Loucy (cell line): Measurements from ENCODE around the gene NPEPPS.
"Not testable (repeated sequence)": the region's sequence is repeated elsewhere in the genome, so short reads cannot be mapped to it uniquely, and the experiment has no call there.

ENCODE experiments used
- H2AFZ ChIP-seq: fragments of 200-600 bp; sonication (generic); 2 replicates; pipeline ENCODE4 v1.6.0; 2016; ENCODE audit warnings: antibody characterized with exemption, mild to moderate bottlenecking, low read length, moderate library complexity
- H3F3A ChIP-seq: fragments of 200-600 bp; 2 replicates; pipeline ENCODE4 v1.6.0; 2016; ENCODE audit warnings: antibody characterized with exemption, low read depth, mild to moderate bottlenecking
- H3K27me3 ChIP-seq: fragments of 200-600 bp; sonication (generic); 2 replicates; pipeline ENCODE4 v1.6.1; 2014; ENCODE audit warnings: low read length, mild to moderate bottlenecking; ENCODE audit not compliant: insufficient read depth, poor library complexity, severe bottlenecking
- H3K36me3 ChIP-seq: fragments of 200-600 bp; sonication (generic); 2 replicates; pipeline ENCODE4 v1.6.1; 2016; ENCODE audit warnings: low read length; ENCODE audit not compliant: insufficient read depth
- H3K4me1 ChIP-seq: fragments of 200-600 bp; sonication (generic); 2 replicates; pipeline ENCODE4 v1.5.1; 2014; ENCODE audit warnings: low read length, mild to moderate bottlenecking; ENCODE audit not compliant: insufficient read depth, poor library complexity, severe bottlenecking
- H3K4me2 ChIP-seq: fragments of 200-600 bp; sonication (generic); 2 replicates; pipeline ENCODE4 v1.6.0; 2014; ENCODE audit warnings: antibody characterized with exemption, low read length, low read depth, mild to moderate bottlenecking; ENCODE audit not compliant: poor library complexity, severe bottlenecking
- H3K4me3 ChIP-seq: fragments of 200-600 bp; sonication (generic); 2 replicates; pipeline ENCODE4 v1.5.1; 2014; ENCODE audit warnings: low read length, mild to moderate bottlenecking, mixed read lengths; ENCODE audit not compliant: poor library complexity, severe bottlenecking
- H3K79me2 ChIP-seq: fragments of 200-600 bp; sonication (generic); 2 replicates; pipeline ENCODE4 v1.6.1; 2014; ENCODE audit warnings: low read length; ENCODE audit not compliant: insufficient read depth
- H3K9ac ChIP-seq: fragments of 200-600 bp; sonication (generic); 2 replicates; pipeline ENCODE4 v1.6.0; 2014; ENCODE audit warnings: mild to moderate bottlenecking, low read depth, low read length, moderate library complexity; ENCODE audit not compliant: poor library complexity, severe bottlenecking
- H3K9me2 ChIP-seq: fragments of 200-600 bp; sonication (generic); replicated peaks from 2 replicates; pipeline ENCODE4 v1.6.1; 2016; ENCODE audit warnings: low read depth, low read length, mixed read lengths
- H3K9me3 ChIP-seq: fragments of 200-600 bp; sonication (generic); 2 replicates; pipeline ENCODE4 v1.6.1; 2014; ENCODE audit warnings: mild to moderate bottlenecking, antibody characterized with exemption, low read length, low read depth; ENCODE audit not compliant: insufficient read depth
- H4K20me1 ChIP-seq: fragments of 200-600 bp; sonication (generic); 2 replicates; pipeline ENCODE4 v1.6.0; 2014; ENCODE audit warnings: antibody characterized with exemption, low read length, mild to moderate bottlenecking; ENCODE audit not compliant: insufficient read depth, poor library complexity, severe bottlenecking

The NPEPPS gene

DNA sequence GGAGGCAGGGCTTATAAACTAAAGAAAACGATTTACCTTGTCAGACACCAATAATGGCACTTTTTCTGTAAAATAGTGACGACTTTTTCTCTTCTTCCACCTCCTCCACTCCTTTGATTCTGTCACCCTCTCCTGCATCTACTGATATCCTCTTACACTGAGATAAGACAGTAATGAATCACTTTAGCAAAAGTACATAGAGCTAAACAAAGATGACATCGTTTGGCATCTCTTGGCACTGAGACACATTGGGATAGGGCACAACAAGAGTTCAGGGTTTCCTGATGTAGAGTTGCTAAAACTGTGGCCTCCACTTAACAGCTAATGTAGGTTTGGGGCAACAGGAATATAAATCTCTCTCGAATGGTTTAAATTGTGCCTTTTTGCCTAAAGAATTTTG is 10.6 kb upstream of the NPEPPS start:
- H3K4me2 ChIP-seq, H3K27me3 ChIP-seq, H3K36me3 ChIP-seq, H3F3A ChIP-seq, H3K79me2 ChIP-seq, H3K9me3 ChIP-seq, H2AFZ ChIP-seq, H3K4me1 ChIP-seq, H3K9ac ChIP-seq, H4K20me1 ChIP-seq, H3K4me3 ChIP-seq, H3K9me2 ChIP-seq: not testable (repeated sequence)

DNA sequence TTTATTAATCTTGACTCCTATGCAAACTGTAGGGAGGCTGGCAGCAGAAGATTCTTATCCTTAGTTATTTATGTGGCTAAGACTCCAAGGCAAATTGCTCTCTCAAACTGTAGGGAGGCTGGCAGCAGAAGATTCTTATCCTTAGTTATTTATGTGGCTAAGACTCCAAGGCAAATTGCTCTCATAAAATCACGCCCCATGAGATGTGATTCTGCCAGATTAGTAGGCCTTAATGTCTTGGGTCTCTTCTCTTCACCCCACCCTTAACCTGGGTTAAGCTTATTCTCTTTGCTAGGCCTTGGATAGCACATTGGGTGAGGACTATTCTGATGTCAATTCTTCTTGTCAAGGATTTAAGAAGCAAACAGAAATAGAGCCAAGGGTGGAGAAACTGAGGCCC is 9.5 kb upstream of the NPEPPS start:
- H3K9me2 ChIP-seq, H3K36me3 ChIP-seq, H3K9ac ChIP-seq, H3F3A ChIP-seq, H3K27me3 ChIP-seq, H3K4me1 ChIP-seq, H3K4me2 ChIP-seq, H2AFZ ChIP-seq, H4K20me1 ChIP-seq, H3K9me3 ChIP-seq, H3K4me3 ChIP-seq, H3K79me2 ChIP-seq: not testable (repeated sequence)

GRCh38 chr17:47522341-47522740 is 8.6 kb upstream of the NPEPPS start:
- H3K9me2 ChIP-seq, H3K4me3 ChIP-seq, H3K79me2 ChIP-seq, H3K27me3 ChIP-seq, H3K36me3 ChIP-seq, H3F3A ChIP-seq, H3K4me2 ChIP-seq, H2AFZ ChIP-seq, H3K9ac ChIP-seq, H4K20me1 ChIP-seq, H3K4me1 ChIP-seq, H3K9me3 ChIP-seq: not testable (repeated sequence)

GRCh38 chr17:47531233-47531820 is 419 bp downstream of the NPEPPS start:
- not testable (repeated sequence) for H2AFZ ChIP-seq, H3K27me3 ChIP-seq, H4K20me1 ChIP-seq, H3K36me3 ChIP-seq, H3F3A ChIP-seq, H3K9me3 ChIP-seq, H3K4me1 ChIP-seq, H3K9me2 ChIP-seq
- H3K4me2 ChIP-seq: peak overlapping the region; percentile 74
- H3K9ac ChIP-seq: peak overlapping the region; percentile 74
- H3K4me3 ChIP-seq: peak overlapping the region; percentile 84
- H3K79me2 ChIP-seq: peaks cover 35% of the 10 kb centered on the region

DNA sequence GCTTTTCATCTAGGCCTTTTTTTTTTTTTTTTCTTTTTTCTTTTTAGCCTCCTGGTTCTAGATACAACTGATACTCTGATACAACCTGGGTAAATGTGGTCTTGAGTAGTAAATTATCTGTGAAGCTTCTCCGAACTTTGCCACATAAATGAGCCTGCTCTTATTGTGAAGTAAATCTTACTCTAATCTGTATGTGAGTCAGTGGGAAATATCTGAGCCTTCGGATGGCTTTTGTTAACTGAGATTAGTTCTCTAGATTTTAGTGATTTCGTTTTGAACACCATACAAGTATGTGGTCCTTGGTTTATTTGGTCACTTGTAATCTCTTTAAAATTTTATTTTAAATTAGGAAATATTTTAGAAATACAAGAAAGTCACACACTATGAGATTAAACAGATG is 8.2 kb downstream of the NPEPPS start:
- not testable (repeated sequence) for H4K20me1 ChIP-seq, H3K9ac ChIP-seq, H3K9me3 ChIP-seq, H3K4me3 ChIP-seq, H3K4me1 ChIP-seq, H3K27me3 ChIP-seq, H2AFZ ChIP-seq, H3K9me2 ChIP-seq, H3F3A ChIP-seq, H3K36me3 ChIP-seq
- H3K79me2 ChIP-seq: peaks cover 59% of the 10 kb centered on the region; the same call in 1 of the 2 replicates
- peak overlapping the region; percentile 42 for H3K4me2 ChIP-seq

DNA sequence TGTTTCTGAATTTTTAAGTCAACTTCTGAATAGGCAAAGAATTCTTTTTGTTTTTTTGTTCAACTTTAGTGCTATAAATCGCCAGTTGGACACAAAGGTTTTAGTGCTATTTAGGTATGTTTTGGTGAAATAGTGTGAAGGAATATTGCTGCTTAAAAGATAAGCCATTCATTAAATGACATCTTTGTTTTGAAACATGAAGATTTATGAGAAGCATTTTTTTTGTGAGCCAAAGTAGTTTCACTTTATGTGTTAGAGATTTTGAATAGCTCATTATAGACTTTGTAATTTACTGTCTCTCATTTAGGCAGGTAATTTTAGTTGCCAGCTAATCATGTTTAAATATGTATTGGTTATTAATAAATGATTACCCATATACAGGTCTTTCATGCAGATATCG is 10.8 kb downstream of the NPEPPS start:
- H3K79me2 ChIP-seq: peaks cover 44% of the 10 kb centered on the region; the same call in 1 of the 2 replicates
- H3K36me3 ChIP-seq, H3K9me3 ChIP-seq, H3F3A ChIP-seq, H3K4me2 ChIP-seq, H3K27me3 ChIP-seq, H3K9me2 ChIP-seq, H3K4me3 ChIP-seq, H2AFZ ChIP-seq, H3K4me1 ChIP-seq, H3K9ac ChIP-seq, H4K20me1 ChIP-seq: not testable (repeated sequence)

GRCh38 chr17:47544327-47544726 is 13.4 kb downstream of the NPEPPS start:
- not testable (repeated sequence) for H3K36me3 ChIP-seq, H3K9ac ChIP-seq, H2AFZ ChIP-seq, H3K4me1 ChIP-seq, H3K4me3 ChIP-seq, H3F3A ChIP-seq, H4K20me1 ChIP-seq, H3K9me2 ChIP-seq, H3K27me3 ChIP-seq, H3K4me2 ChIP-seq, H3K9me3 ChIP-seq
- peaks cover 24% of the 10 kb centered on the region; the same call in 1 of the 2 replicates for H3K79me2 ChIP-seq
